ENCODE data around the gene RNF13. TPM values are rescaled to one million over a fixed set of nuclear protein-coding genes. Genes with fewer than 3 reads are reported as not detected.

The RNF13 gene
- total RNA-seq, 1 donor from 2014 or later = 138 TPM

GRCh38 chr3:149908424-149908957, 95.5 kb downstream of the RNF13 start:
- Histone ChIP-seq H3K4me3 (no peak overlapping the region), H3K9me3 (no peaks in the 10 kb centered on the region), H3K27ac (no peak overlapping the region), H3K27me3 (ENCODE audit: low read depth) (no peaks in the 10 kb centered on the region), H3K4me1 (no peaks in the 10 kb centered on the region), H3K36me3 (peaks cover 20% of the 10 kb centered on the region)
- ATAC-seq (no peak), DNase-seq (no peak)
- intact Hi-C loops (cut with DNase I) = no loop called here
- TF ChIP-seq CTCF (IDR thresholded peaks at IDR 0.05) = no peak

GRCh38 chr3:149909923-149910322, 96.9 kb downstream of the RNF13 start:
- DNase-seq (no peak), ATAC-seq (no peak)
- Histone ChIP-seq H3K27ac (no peak overlapping the region), H3K4me3 (no peak overlapping the region), H3K36me3 (peaks cover 26% of the 10 kb centered on the region), H3K27me3 (ENCODE audit: low read depth) (no peaks in the 10 kb centered on the region), H3K9me3 (no peaks in the 10 kb centered on the region), H3K4me1 (no peaks in the 10 kb centered on the region)
- TF ChIP-seq CTCF (IDR thresholded peaks at IDR 0.05) = no peak
- intact Hi-C loops (cut with DNase I) = no loop called here

GRCh38 chr3:149917124-149917667, 104.2 kb downstream of the RNF13 start:
- H3K36me3 ChIP-seq = peaks cover 32% of the 10 kb centered on the region

DNA sequence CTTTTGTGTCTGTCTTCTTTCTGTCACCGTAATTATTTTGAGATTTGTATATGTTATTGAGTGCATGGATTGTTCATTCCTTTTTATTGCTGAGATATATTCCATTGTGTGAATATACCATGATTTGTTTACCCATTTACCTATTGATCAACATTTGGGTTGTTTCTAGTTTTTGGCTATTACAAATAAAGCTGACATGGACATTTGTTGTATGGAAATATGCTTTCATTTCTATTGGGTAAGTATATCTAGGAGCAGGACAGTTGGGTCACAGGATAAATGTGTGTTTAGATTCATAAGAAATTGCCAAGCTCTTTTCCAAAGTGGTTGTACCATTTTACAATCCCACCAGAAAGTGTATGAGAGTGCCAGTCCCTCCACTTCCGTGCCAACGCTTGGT, 106.5 kb downstream of the RNF13 start:
- no peak for DNase-seq
- TF ChIP-seq CTCF (IDR thresholded peaks at IDR 0.05) = no peak
- Histone ChIP-seq H3K27ac (no peak overlapping the region), H3K4me1 (no peaks in the 10 kb centered on the region), H3K4me3 (no peak overlapping the region), H3K36me3 (peaks cover 25% of the 10 kb centered on the region), H3K9me3 (no peaks in the 10 kb centered on the region), H3K27me3 (ENCODE audit: low read depth) (no peaks in the 10 kb centered on the region)
- intact Hi-C loops (cut with DNase I) = no loop called here
- no peak for ATAC-seq

More at GRCh38 chr3:149917124-149917667, 104.2 kb downstream of the RNF13 start:
- H3K9me3 ChIP-seq = no peaks in the 10 kb centered on the region
- DNase-seq (no peak), ATAC-seq (peak; percentile 48 to 74)
- TF ChIP-seq CTCF (IDR thresholded peaks at IDR 0.05) = no peak
- no peak overlapping the region for H3K27ac ChIP-seq
- H3K27me3 ChIP-seq (ENCODE audit: low read depth) = no peaks in the 10 kb centered on the region
- no peaks in the 10 kb centered on the region for H3K4me1 ChIP-seq
- H3K4me3 ChIP-seq = no peak overlapping the region
- intact Hi-C loops (cut with DNase I) = no loop called here

DNA sequence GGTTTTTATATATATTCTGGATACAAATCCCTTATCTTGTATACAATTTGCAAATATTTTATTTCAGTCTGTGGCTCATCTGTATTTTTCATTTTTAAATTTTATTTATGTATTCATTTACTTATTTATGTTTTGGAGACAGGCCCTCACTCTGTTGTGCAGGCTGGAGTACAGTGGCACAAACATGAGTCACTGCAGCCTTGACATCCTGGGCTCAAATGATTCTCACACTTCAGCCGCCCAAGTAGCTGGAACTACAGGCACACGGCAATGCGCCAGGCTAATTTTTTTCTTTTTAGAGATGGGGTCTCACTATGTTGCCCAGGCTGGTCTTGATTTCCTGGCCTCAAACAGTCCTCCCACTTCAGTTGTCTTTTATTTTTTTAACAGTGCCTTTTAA, 107.1 kb downstream of the RNF13 start:
- ATAC-seq (no peak), DNase-seq (no peak)
- Histone ChIP-seq H3K4me1 (no peaks in the 10 kb centered on the region), H3K27ac (no peak overlapping the region), H3K9me3 (no peaks in the 10 kb centered on the region), H3K4me3 (no peak overlapping the region), H3K27me3 (ENCODE audit: low read depth) (no peaks in the 10 kb centered on the region), H3K36me3 (peaks cover 25% of the 10 kb centered on the region)
- no peak for TF ChIP-seq CTCF (IDR thresholded peaks at IDR 0.05)
- intact Hi-C loops (cut with DNase I) = no loop called here
